Common myeloid progenitor, CD34-positive (primary cell): ENCODE data around the gene TLX2.

Experiments
- CTCF ChIA-PET: fragments of 350-600 bp; sonication (Branson Sonifier 250); formaldehyde crosslinking; loops from one replicate; lab custom pipeline; 2021; ENCODE audit warnings: antibody characterized with exemption; lab: Charles Lee
- POLR2A ChIA-PET: fragments of 350-600 bp; sonication (Branson Sonifier 250); formaldehyde crosslinking; loops from one replicate; lab custom pipeline; 2021; ENCODE audit warnings: antibody characterized with exemption; lab: Charles Lee
- DNase-seq, 3 donors: peaks; one replicate each; pipeline versions ENCODE4 v3.0.0 to v3.0.0-alpha.2; 2013
- H3K27ac ChIP-seq, 2 experiments: 1 replicate in 1 of 2; 2 replicates in 1 of 2; pipeline ENCODE4 v1.7.0; 2013; ENCODE audit warnings: inconsistent platforms in 2 of 2, low read length in 2 of 2, mild to moderate bottlenecking in 2 of 2, low read depth in 1 of 2, moderate library complexity in 1 of 2; ENCODE audit not compliant: severe bottlenecking in 2 of 2, insufficient read depth in 1 of 2, poor library complexity in 1 of 2
- H3K27me3 ChIP-seq, 5 experiments: replicated peaks in 2 of 5; 1 replicate in 3 of 5; 2 replicates in 2 of 5; pipeline versions ENCODE4 v1.6.1 to v1.7.0; 2013; ENCODE audit warnings: low read length in 4 of 5, mild to moderate bottlenecking in 2 of 5, moderate library complexity in 2 of 5, inconsistent platforms in 1 of 5; ENCODE audit not compliant: insufficient read depth in 5 of 5, control insufficient read depth in 4 of 5
- H3K36me3 ChIP-seq, 4 experiments: 1 replicate in 2 of 4; 2 replicates in 2 of 4; pipeline versions ENCODE4 v1.6.1 to v1.7.0; 2013; ENCODE audit warnings: low read length in 3 of 4, control low read depth in 1 of 4, mild to moderate bottlenecking in 1 of 4; ENCODE audit not compliant: control insufficient read depth in 4 of 4, insufficient read depth in 4 of 4
- H3K4me1 ChIP-seq, 4 experiments: 1 replicate in 3 of 4; 2 replicates in 1 of 4; pipeline versions ENCODE4 v1.6.1 to v1.7.1; 2013; ENCODE audit warnings: low read length in 3 of 4, mild to moderate bottlenecking in 3 of 4, control low read depth in 1 of 4, inconsistent platforms in 1 of 4, moderate library complexity in 1 of 4; ENCODE audit not compliant: control insufficient read depth in 4 of 4, insufficient read depth in 4 of 4; ENCODE audit errors: control extremely low read depth in 1 of 4
- H3K4me3 ChIP-seq, 7 experiments: 1 replicate in 4 of 7; 2 replicates in 3 of 7; pipeline versions ENCODE4 v1.5.1 to v1.7.0; 2013; ENCODE audit warnings: mild to moderate bottlenecking in 7 of 7, low read length in 6 of 7, moderate library complexity in 6 of 7, inconsistent platforms in 2 of 7, low read depth in 2 of 7, control low read depth in 1 of 7; ENCODE audit not compliant: insufficient read depth in 4 of 7, control insufficient read depth in 1 of 7; ENCODE audit errors: extremely low read depth in 1 of 7
- H3K9me3 ChIP-seq, 5 experiments: 1 replicate in 4 of 5; 2 replicates in 1 of 5; pipeline versions ENCODE4 v1.6.1 to v1.7.1; 2013; ENCODE audit warnings: low read length in 4 of 5, mild to moderate bottlenecking in 2 of 5, inconsistent platforms in 1 of 5, low read depth in 1 of 5, moderate library complexity in 1 of 5; ENCODE audit not compliant: control insufficient read depth in 4 of 5, insufficient read depth in 2 of 5; ENCODE audit errors: control extremely low read depth in 1 of 5
- WGBS: methylation state at CpG from one replicate; pipeline ENCODE4 v1.1.5; 2013; ENCODE audit not compliant: insufficient coverage; 5-methylcytosine and 5-hydroxymethylcytosine counted together

Gene TLX2

DNA sequence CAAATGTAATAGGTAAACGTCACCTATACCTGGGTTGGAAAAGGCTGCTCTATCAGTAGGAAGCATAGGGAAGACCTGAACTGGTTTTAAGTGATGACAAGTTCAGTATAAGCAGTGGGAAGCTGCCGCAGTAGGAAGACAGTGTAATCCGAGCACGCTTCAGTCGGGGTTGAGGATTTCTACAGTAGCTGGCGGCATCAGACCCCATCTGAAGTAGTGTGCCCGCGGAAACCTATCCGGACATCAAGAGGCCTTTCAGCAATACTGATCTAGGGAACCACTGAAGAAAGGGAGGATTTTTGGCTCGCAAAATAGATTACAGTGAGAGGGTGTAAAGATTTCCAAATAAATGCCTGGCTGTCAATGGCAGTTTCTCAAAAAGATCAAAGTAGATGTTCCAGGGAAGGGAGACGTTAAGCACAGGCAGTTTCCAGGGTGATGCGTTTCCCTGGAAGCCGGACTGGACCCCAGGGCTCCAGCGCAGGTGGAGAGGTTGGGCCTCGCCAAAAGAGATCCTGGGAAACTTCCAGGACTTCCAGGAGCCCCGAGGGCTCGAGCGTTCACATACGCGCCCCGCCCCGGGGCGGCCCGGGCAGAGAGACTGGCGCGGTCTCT, 34.1 kb downstream of the TLX2 start:
- WGBS = 32% methylated on average over 26 of the region's 26 CpGs
- Histone ChIP-seq H3K4me1 (peaks cover 6 to 49% (median 35%) of the 10 kb centered on the region in 4 experiments), H3K27me3 (no peaks in the 10 kb centered on the region), H3K27ac (peak overlapping the region in 1 of 2 experiments; percentile 59), H3K36me3 (peaks cover 0 to 3% (median 0%) of the 10 kb centered on the region in 4 experiments), H3K4me3 (peak overlapping the region; percentile 67 to 89 (median 76)), H3K9me3 (no peaks in the 10 kb centered on the region)
- POLR2A ChIA-PET = no interaction called here
- no peak for DNase-seq
- CTCF ChIA-PET = interaction anchor here (0.9 to 1.7 kb wide), 8 partner anchors 10 to 73 kb away, joined by 3 to 5 read pairs (median 3); partner anchors contain the start of genes CCDC142 and TTC31

DNA sequence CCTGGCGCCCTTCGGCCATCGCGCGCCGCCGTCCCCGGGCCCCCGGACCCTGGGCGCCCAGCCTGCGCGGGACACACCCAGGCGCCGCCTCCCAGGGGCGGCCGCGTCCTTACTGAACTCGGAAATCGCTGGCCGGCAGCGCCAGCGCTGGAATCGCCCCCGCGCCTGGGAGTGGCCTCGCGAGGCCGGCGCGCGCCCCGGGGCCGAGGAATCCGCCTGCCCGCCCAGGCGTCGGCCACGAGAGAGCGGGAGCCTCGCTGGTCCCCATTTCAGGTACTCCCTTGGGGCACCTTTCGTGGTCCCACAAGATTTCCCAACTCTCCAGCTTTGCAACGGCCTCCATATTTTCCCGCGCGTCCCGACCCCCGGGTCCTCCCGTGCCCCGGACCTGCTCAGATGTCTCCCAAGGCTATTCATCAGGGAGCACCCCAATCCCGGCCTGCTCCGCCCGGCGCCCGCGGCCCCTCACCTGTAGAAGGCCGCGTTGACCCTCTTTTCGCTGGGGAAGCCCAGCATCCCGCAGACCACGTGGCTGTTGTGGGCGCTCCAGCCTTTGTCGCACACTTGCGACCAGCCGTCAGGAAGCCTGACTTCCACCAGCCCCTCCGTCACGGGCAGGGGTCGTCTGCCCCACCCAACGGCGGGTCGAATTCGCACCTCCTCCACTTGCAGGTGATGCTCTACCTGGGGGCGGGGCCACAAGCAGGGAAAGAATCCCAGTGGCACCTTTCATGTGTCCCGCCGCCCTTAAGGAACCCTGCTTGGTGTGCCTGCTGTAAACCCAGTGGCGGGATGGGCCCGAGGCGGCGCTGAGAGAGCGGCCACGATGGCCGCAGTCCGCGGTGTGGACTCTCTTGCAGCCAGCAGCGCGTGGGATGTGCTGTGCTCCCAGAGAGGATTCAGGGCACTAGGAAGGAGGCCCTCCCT, 34.9 kb downstream of the TLX2 start:
- Histone ChIP-seq H3K4me3 (peak overlapping the region; percentile 67 to 89 (median 76)), H3K27ac (peak overlapping the region in 1 of 2 experiments; percentile 59), H3K36me3 (peaks cover 0 to 3% (median 0%) of the 10 kb centered on the region in 4 experiments), H3K9me3 (no peaks in the 10 kb centered on the region), H3K4me1 (peaks cover 6 to 57% (median 41%) of the 10 kb centered on the region in 4 experiments), H3K27me3 (no peaks in the 10 kb centered on the region)
- peak in 1 of 3 donors; percentile 37 for DNase-seq
- ChIA-PET POLR2A (no interaction called here), CTCF (interaction anchor here (0.9 to 3.4 kb wide), 9 partner anchors 10 to 66 kb away, joined by 3 to 22 read pairs (median 3); partner anchors contain the start of genes CCDC142 and TTC31)
- WGBS = under 1% methylated on average over 82 of the region's 85 CpGs

DNA sequence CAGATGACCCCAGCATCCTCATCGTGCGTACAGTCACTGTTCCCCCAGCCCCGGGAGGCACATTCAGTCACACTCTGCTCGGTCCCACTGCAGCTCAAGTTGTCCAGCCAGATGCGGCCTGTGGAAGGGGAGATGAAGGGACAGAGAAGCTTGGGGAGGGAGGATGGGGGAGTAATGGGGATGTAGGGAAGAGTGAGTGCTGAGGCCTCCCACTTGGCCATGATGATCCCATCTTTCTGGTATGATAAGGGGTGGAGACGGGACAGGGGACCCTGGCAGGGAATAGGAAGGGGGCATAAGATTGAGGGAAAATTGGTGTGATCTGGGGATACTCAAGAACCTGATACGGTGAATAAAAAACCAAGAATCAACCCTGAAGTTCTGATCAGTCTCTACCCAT, 36.0 kb downstream of the TLX2 start:
- ChIA-PET CTCF (interaction anchor here (1.0 to 3.4 kb wide), 6 partner anchors 9 to 67 kb away, joined by 3 to 22 read pairs (median 6); partner anchors contain the start of genes CCDC142 and TTC31), POLR2A (no interaction called here)
- WGBS = 98% methylated on average over 5 of the region's 7 CpGs
- peaks cover 6 to 59% (median 43%) of the 10 kb centered on the region in 4 experiments for H3K4me1 ChIP-seq
- no peak overlapping the region for H3K27ac ChIP-seq
- no peak for DNase-seq
- H3K36me3 ChIP-seq = peaks cover 0 to 3% (median 0%) of the 10 kb centered on the region in 4 experiments
- H3K4me3 ChIP-seq = peak overlapping the region in 4 of 7 experiments; percentile 67 to 89 (median 81)
- no peaks in the 10 kb centered on the region for H3K9me3 ChIP-seq
- H3K27me3 ChIP-seq = no peaks in the 10 kb centered on the region

DNA sequence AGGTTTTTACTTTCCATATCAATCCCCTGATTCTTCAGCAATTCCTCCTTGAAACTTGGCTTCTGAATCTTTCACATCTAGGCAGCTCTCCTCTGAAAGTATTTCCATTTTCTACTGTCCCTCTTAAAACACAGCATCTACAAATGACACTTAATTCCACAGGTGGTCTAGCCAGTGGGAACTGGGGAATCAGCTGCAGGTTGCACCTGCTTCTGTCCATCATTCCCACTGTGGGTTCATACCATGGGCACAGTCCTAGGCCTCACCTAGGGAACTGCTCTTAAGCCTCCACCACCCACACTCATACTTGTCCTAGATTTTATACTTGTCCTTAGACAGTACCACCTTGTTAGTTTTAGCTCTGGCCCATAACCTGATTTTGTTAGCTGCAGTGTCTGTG, 37.3 kb downstream of the TLX2 start:
- peaks cover 6 to 71% (median 54%) of the 10 kb centered on the region in 4 experiments for H3K4me1 ChIP-seq
- no peaks in the 10 kb centered on the region for H3K9me3 ChIP-seq
- peaks cover 0 to 13% (median 3%) of the 10 kb centered on the region in 4 experiments for H3K36me3 ChIP-seq
- H3K27me3 ChIP-seq = no peaks in the 10 kb centered on the region
- DNase-seq = no peak
- POLR2A ChIA-PET = no interaction called here
- H3K4me3 ChIP-seq = no peak overlapping the region
- CTCF ChIA-PET = interaction anchor here (1.0 to 3.4 kb wide), 5 partner anchors 15 to 35 kb away, joined by 3 to 22 read pairs (median 4); no protein-coding TSS in a partner anchor
- H3K27ac ChIP-seq = no peak overlapping the region

DNA sequence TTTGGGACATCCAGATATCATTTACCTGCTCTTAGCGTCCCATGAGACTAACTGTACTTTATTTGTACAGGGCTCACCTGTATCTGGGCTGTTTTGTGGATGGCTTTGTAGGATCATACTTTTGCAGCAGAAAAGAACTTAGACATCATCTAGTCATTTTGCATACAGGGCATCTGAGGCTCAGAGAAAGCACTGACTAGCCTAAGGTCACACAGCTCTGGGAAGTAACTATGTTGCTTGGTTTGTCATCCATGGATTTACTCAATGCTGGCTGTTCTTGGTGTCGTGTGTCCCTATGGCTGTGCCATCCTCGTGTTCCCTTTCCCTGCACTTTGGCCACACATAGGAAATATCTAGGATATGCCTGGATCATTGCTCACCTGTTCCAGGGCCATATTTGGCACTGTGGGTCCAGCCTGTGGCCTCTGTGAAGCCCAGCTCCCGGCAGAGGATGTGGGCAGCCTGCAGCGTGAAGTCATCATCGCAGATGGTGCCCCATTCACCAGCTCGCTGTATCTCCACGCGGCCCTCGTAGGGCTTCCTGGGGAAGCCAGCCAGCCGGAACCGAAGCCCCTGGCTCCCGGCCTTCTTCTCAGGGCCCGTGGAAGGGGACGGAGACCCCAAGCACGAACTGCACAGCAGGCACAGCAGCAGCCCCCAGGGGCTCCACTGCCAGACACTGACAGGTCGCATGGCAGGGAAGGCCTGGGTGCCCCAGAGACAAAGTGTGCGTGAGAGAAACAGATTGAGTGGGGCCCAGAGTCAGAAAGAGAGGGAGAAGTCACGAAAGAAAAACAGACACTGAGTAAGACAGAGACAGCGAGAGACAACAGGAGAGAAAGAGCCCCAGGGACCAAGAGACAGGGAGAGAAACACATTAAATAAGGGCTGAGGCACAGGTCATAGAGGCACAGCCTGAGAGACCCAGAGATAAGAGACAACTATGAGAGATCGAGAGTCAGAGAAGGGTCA, 38.0 kb downstream of the TLX2 start:
- H3K4me3 ChIP-seq = no peak overlapping the region
- no peak overlapping the region for H3K27ac ChIP-seq
- ChIA-PET POLR2A (interaction anchor here (0.6 kb wide), 1 partner anchor 219 kb away, joined by 3 read pairs; no protein-coding TSS in a partner anchor), CTCF (interaction anchor here (1.0 to 3.4 kb wide), 6 partner anchors 14 to 34 kb away, joined by 3 to 22 read pairs (median 4); no protein-coding TSS in a partner anchor)
- H3K36me3 ChIP-seq = peaks cover 0 to 20% (median 10%) of the 10 kb centered on the region in 4 experiments
- 67% methylated on average over 21 of the region's 21 CpGs for WGBS
- peaks cover 6 to 78% (median 55%) of the 10 kb centered on the region in 4 experiments for H3K4me1 ChIP-seq
- no peaks in the 10 kb centered on the region for H3K9me3 ChIP-seq
- DNase-seq = peak in 2 of 3 donors; percentile 53 to 61
- no peaks in the 10 kb centered on the region for H3K27me3 ChIP-seq
